SK-N-MC (cell line): ENCODE results near the gene NCOA6.

Experiments
- EZH2 ChIP-seq: fragments of 200-600 bp; sonication (generic); IDR thresholded peaks from one replicate; pipeline ENCODE4 v1.6.1; 2017; ENCODE audit warnings: antibody characterized with exemption
- POLR2AphosphoS5 ChIP-seq: IDR thresholded peaks from 2 replicates; pipeline ENCODE4 v1.6.1; 2012; ENCODE audit warnings: mild to moderate bottlenecking, low read depth, low read length, borderline replicate concordance

DNA sequence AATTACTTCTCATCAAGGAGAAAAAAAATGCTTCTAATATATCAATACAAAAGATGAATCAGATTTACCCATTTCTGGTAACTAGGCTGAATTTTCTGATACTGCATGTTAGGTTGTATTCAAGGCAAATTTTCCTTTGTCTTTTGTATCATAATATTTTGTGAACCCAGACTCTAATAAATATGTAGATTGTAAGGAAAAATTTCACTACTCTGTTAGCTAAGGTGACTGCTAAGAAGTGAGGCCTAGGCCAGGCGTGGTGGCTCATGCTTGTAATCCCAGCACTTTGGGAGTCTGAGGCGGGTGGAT is 108.6 kb downstream of the NCOA6 start:
- no peak for TF ChIP-seq POLR2AphosphoS5
- no peak for TF ChIP-seq EZH2
